Measurements from ENCODE around the gene ELL2.

GRCh38 chr5:95976606-95977005, 15.0 kb upstream of the ELL2 start:
- TF ChIP-seq POLR2AphosphoS5 (IDR thresholded peaks at IDR 0.05; ENCODE audit: borderline replicate concordance, low read depth, low read length) (no peak), EZH2 (IDR thresholded peaks at IDR 0.05) (no peak)
